IPS-NIHi7 (cell line): ENCODE measurements around the gene MYO10.
A peak's percentile ranks its signal among the peaks of the same experiment; 100 is the strongest.
"Not testable (repeated sequence)": the region's sequence is repeated elsewhere in the genome, so short reads cannot be mapped to it uniquely, and the experiment has no call there.

Experiments
- DNase-seq: peaks from one replicate; pipeline ENCODE4 v3.0.0; 2012; ENCODE audit warnings: mixed read lengths; ENCODE audit errors: extremely low spot score

MYO10 gene

GRCh38 chr5:16936150-16936988 lies at the start of gene MYO10:
TSS of gene MYO10 (minus strand) at chr5:16936288. CDS start at chr5:16935808, 480 bp downstream.
- DNase-seq, result peak; percentile 95

GRCh38 chr5:16985304-16985703 lies 49.2 kb upstream of the MYO10 start:
- DNase-seq, result not testable (repeated sequence)

- no peak for DNase-seq
Observed at GRCh38 chr5:16983972-16984371, 47.9 kb upstream of the MYO10 start.

- DNase-seq, result no peak
Observed at GRCh38 chr5:16983022-16983639, 47.0 kb upstream of the MYO10 start.

- no peak for DNase-seq
Observed at GRCh38 chr5:16981700-16982099, 45.6 kb upstream of the MYO10 start.

- DNase-seq, result no peak
Observed at GRCh38 chr5:16980983-16981382, 44.9 kb upstream of the MYO10 start.

- no peak for DNase-seq
Observed at GRCh38 chr5:16978296-16978695, 42.2 kb upstream of the MYO10 start.

GRCh38 chr5:16976625-16977008 lies 40.5 kb upstream of the MYO10 start:
- no peak for DNase-seq

GRCh38 chr5:16975950-16976624 lies 40.0 kb upstream of the MYO10 start:
- DNase-seq, result no peak

- no peak for DNase-seq
Observed at GRCh38 chr5:16974981-16975380, 38.9 kb upstream of the MYO10 start.

GRCh38 chr5:16970826-16971225 lies 34.7 kb upstream of the MYO10 start:
- no peak for DNase-seq

GRCh38 chr5:16970260-16970659 lies 34.2 kb upstream of the MYO10 start:
- DNase-seq, result no peak

- no peak for DNase-seq
Observed at GRCh38 chr5:16965581-16965980, 29.5 kb upstream of the MYO10 start.

- DNase-seq, result no peak
Observed at GRCh38 chr5:16963821-16964220, 27.7 kb upstream of the MYO10 start.

GRCh38 chr5:16961131-16961530 lies 25.0 kb upstream of the MYO10 start:
- no peak for DNase-seq

GRCh38 chr5:16957304-16958196 lies 21.5 kb upstream of the MYO10 start:
- no peak for DNase-seq

- DNase-seq, result no peak
Observed at GRCh38 chr5:16953729-16954128, 17.6 kb upstream of the MYO10 start.

GRCh38 chr5:16952968-16953671 lies 17.0 kb upstream of the MYO10 start:
- DNase-seq, result no peak

- DNase-seq, result no peak
Observed at GRCh38 chr5:16946725-16947124, 10.6 kb upstream of the MYO10 start.

GRCh38 chr5:16944816-16945562 lies 8.9 kb upstream of the MYO10 start:
- no peak for DNase-seq
